PC-9 (cell line): Measurements from ENCODE around the gene EPHA3. TPM values are rescaled to one million over a fixed set of nuclear protein-coding genes. Genes with fewer than 3 reads are reported as not detected.

Experiments
- BruUV-seq: library from RNA; stranded (reverse); fragments of 400-500 nt; replicated peaks from 2 replicates; lab custom pipeline; 2021; lab: Mats Ljungman, UMichigan
- CTCF ChIA-PET: fragments of 300-600 bp; sonication (Branson Sonifier 250); formaldehyde crosslinking; loops from one replicate; lab custom pipeline; 2022; ENCODE audit warnings: antibody characterized with exemption; lab: Charles Lee
- POLR2A ChIA-PET: fragments of 300-600 bp; sonication (Branson Sonifier 250); formaldehyde crosslinking; loops from one replicate; lab custom pipeline; 2022; ENCODE audit warnings: antibody characterized with exemption; ENCODE audit not compliant: unreplicated experiment; lab: Charles Lee
- DNase-seq, 2 experiments: peaks; one replicate each; pipeline versions ENCODE4 v3.0.0 to v3.0.0-alpha.2; 2015 to 2022; ENCODE audit warnings: mixed read lengths in 1 of 2
- H2AFZ ChIP-seq: fragments of 200-600 bp; sonication (generic); 2 replicates; pipeline ENCODE4 v1.8.1; 2017; ENCODE audit warnings: antibody characterized with exemption
- H3F3A ChIP-seq: fragments of 200-600 bp; sonication (generic); 2 replicates; pipeline ENCODE4 v1.8.1; 2017; ENCODE audit warnings: antibody characterized with exemption, mild to moderate bottlenecking, low read depth; ENCODE audit not compliant: insufficient read depth
- H3K27ac ChIP-seq: fragments of 200-600 bp; sonication (generic); 2 replicates; pipeline ENCODE4 v1.6.1; 2016; ENCODE audit warnings: mixed run types
- H3K27me3 ChIP-seq: fragments of 200-600 bp; sonication (generic); 2 replicates; pipeline ENCODE4 v1.6.1; 2016; ENCODE audit warnings: low read depth, mixed run types; ENCODE audit not compliant: insufficient read depth
- H3K36me3 ChIP-seq: fragments of 200-600 bp; sonication (generic); 2 replicates; pipeline ENCODE4 v1.6.1; 2016; ENCODE audit warnings: low read depth, mixed run types
- H3K4me1 ChIP-seq: fragments of 200-600 bp; sonication (generic); replicated peaks from 2 replicates; pipeline ENCODE4 v1.6.1; 2016; ENCODE audit warnings: mixed run types; ENCODE audit not compliant: insufficient read depth
- H3K4me2 ChIP-seq: fragments of 200-600 bp; sonication (generic); 2 replicates; pipeline ENCODE4 v1.6.1; 2017; ENCODE audit warnings: mixed run types
- H3K4me3 ChIP-seq: fragments of 200-600 bp; sonication (generic); 2 replicates; pipeline ENCODE4 v1.6.1; 2016; ENCODE audit warnings: mixed run types
- H3K79me2 ChIP-seq: fragments of 200-600 bp; sonication (generic); 2 replicates; pipeline ENCODE4 v1.6.1; 2017; ENCODE audit warnings: low read depth, mixed run types
- H3K9me2 ChIP-seq: fragments of 200-600 bp; sonication (generic); 2 replicates; pipeline ENCODE4 v1.8.1; 2017; ENCODE audit warnings: mild to moderate bottlenecking; ENCODE audit not compliant: insufficient read depth
- H3K9me3 ChIP-seq: fragments of 200-600 bp; sonication (generic); 2 replicates; pipeline ENCODE4 v1.8.1; 2016; ENCODE audit warnings: low read depth; ENCODE audit not compliant: insufficient read depth
- H4K20me1 ChIP-seq: fragments of 200-600 bp; sonication (generic); 2 replicates; pipeline ENCODE4 v1.8.1; 2017; ENCODE audit not compliant: insufficient read depth
- CTCF ChIP-seq: fragments of 200-600 bp; sonication (generic); conservative IDR thresholded peaks from 2 replicates; pipeline ENCODE4 v1.6.1; 2017; ENCODE audit warnings: mixed run types, antibody characterized with exemption, mild to moderate bottlenecking, moderate library complexity
- EZH2 ChIP-seq: fragments of 200-600 bp; sonication (generic); IDR thresholded peaks from 2 replicates; pipeline ENCODE4 v1.8.0; 2017; ENCODE audit warnings: antibody characterized with exemption, low read depth
- intact Hi-C: fragments of 100-400 bp; cut with micrococcal nuclease; formaldehyde crosslinking; loops from one replicate; pipeline ENCODE4 v1.10.0; 2022; ENCODE audit not compliant: unreplicated experiment
- total RNA-seq: library from RNA; stranded (reverse); gene quantifications from 2 replicates; pipeline ENCODE4 v1.2.3, GENCODE V29; 2021

EPHA3 gene
- total RNA-seq, 1 experiment from 2014 or later, result not detected

- no TSS peak for BruUV-seq
- Histone ChIP-seq H3K4me2 (no peak overlapping the region), H3K79me2 (no peaks in the 10 kb centered on the region), H3K9me3 (no peaks in the 10 kb centered on the region; the same call in 1 of the 2 replicates), H2AFZ (no peak overlapping the region; the same call in 1 of the 2 replicates), H3K27me3 (no peaks in the 10 kb centered on the region), H3K4me3 (no peak overlapping the region), H3K36me3 (no peaks in the 10 kb centered on the region), H3K9me2 (no peaks in the 10 kb centered on the region), H4K20me1 (no peaks in the 10 kb centered on the region), H3K27ac (no peak overlapping the region), H3K4me1 (no peaks in the 10 kb centered on the region), H3F3A (no peaks in the 10 kb centered on the region)
- ChIA-PET POLR2A (no interaction called here), CTCF (no interaction called here)
- TF ChIP-seq EZH2 (no peak), CTCF (no peak)
- DNase-seq, result no peak
- intact Hi-C loops, result no loop called here
Measured at GRCh38 chr3:89155811-89156210, 48.4 kb downstream of the EPHA3 start.

- no peaks in the 10 kb centered on the region for H3K79me2 ChIP-seq
- intact Hi-C loops, result no loop called here
- H4K20me1 ChIP-seq, result no peaks in the 10 kb centered on the region
- no peak overlapping the region for H3K4me2 ChIP-seq
- H3K4me1 ChIP-seq, result no peaks in the 10 kb centered on the region
- no peaks in the 10 kb centered on the region for H3F3A ChIP-seq
- no peaks in the 10 kb centered on the region for H3K36me3 ChIP-seq
- no peaks in the 10 kb centered on the region for H3K9me2 ChIP-seq
- ChIA-PET CTCF (no interaction called here), POLR2A (no interaction called here)
- no peak overlapping the region for H3K27ac ChIP-seq
- no peaks in the 10 kb centered on the region; the same call in 1 of the 2 replicates for H3K9me3 ChIP-seq
- no TSS peak for BruUV-seq
- no peak for DNase-seq
- H3K27me3 ChIP-seq, result no peaks in the 10 kb centered on the region
- no peak overlapping the region for H3K4me3 ChIP-seq
- H2AFZ ChIP-seq, result no peak overlapping the region
- TF ChIP-seq CTCF (no peak), EZH2 (no peak)
Measured at GRCh38 chr3:89157575-89157974, 50.2 kb downstream of the EPHA3 start.

GRCh38 chr3:89159605-89160004 is 52.2 kb downstream of the EPHA3 start:
- no peaks in the 10 kb centered on the region; the same call in 1 of the 2 replicates for H3K9me3 ChIP-seq

More at GRCh38 chr3:89159605-89160004, 52.2 kb downstream of the EPHA3 start:
- H3K4me2 ChIP-seq, result no peak overlapping the region
- H4K20me1 ChIP-seq, result no peaks in the 10 kb centered on the region
- no peaks in the 10 kb centered on the region for H3K27me3 ChIP-seq
- no peaks in the 10 kb centered on the region for H3K4me1 ChIP-seq
- H3K79me2 ChIP-seq, result no peaks in the 10 kb centered on the region
- ChIA-PET POLR2A (no interaction called here), CTCF (no interaction called here)
- no peaks in the 10 kb centered on the region for H3K9me2 ChIP-seq
- no peak for DNase-seq
- intact Hi-C loops, result no loop called here
- H3K4me3 ChIP-seq, result no peak overlapping the region
- H3K36me3 ChIP-seq, result no peaks in the 10 kb centered on the region
- BruUV-seq, result no TSS peak
- no peak overlapping the region for H3K27ac ChIP-seq
- no peaks in the 10 kb centered on the region for H3F3A ChIP-seq
- H2AFZ ChIP-seq, result no peak overlapping the region
- no peak for TF ChIP-seq EZH2
- TF ChIP-seq CTCF, result no peak
